Caco-2 (cell line): ENCODE data around the gene AOPEP. TPM values are rescaled to one million over a fixed set of nuclear protein-coding genes. Genes with fewer than 3 reads are reported as not detected.
A peak's percentile ranks its signal among the peaks of the same experiment; 100 is the strongest.

Experiments
- BruUV-seq: library from RNA; stranded (reverse); fragments of 400-500 nt; replicated peaks from 2 replicates; lab custom pipeline; 2021; lab: Mats Ljungman, UMichigan
- CTCF ChIA-PET: fragments of 300-600 bp; sonication (Branson Sonifier 250); formaldehyde crosslinking; loops from one replicate; lab custom pipeline; 2022; ENCODE audit warnings: antibody characterized with exemption; lab: Charles Lee
- POLR2A ChIA-PET: fragments of 300-600 bp; sonication (Branson Sonifier 250); formaldehyde crosslinking; loops from one replicate; lab custom pipeline; 2022; ENCODE audit warnings: antibody characterized with exemption; lab: Charles Lee
- DNase-seq, 2 experiments: peaks; one replicate each; pipeline versions ENCODE4 v3.0.0 to v3.0.0-alpha.2; 2020 to 2022
- H3K27me3 ChIP-seq: replicated peaks from 2 replicates; pipeline ENCODE4 v1.6.0; 2011; ENCODE audit warnings: low read length; ENCODE audit not compliant: control insufficient read depth, insufficient read depth
- H3K36me3 ChIP-seq: 2 replicates; pipeline ENCODE4 v1.5.1; 2011; ENCODE audit warnings: low read length; ENCODE audit not compliant: control insufficient read depth, insufficient read depth
- H3K4me1 ChIP-seq: fragments of 250-450 bp; sonication (Bioruptor Pico); 2 replicates; pipeline ENCODE4 v1.5.1; 2020; ENCODE audit warnings: mild to moderate bottlenecking
- H3K4me3 ChIP-seq: 2 replicates; pipeline ENCODE4 v1.5.1; 2011; ENCODE audit warnings: low read depth, mild to moderate bottlenecking, control low read depth, low read length
- H3K9me3 ChIP-seq: fragments of 250-450 bp; sonication (Bioruptor Pico); 2 replicates; pipeline ENCODE4 v1.5.1; 2020; ENCODE audit warnings: mild to moderate bottlenecking, moderate library complexity
- H3K27ac Mint-ChIP-seq: one replicate; pipeline ENCODE4 v1.8.0; 2022; ENCODE audit warnings: mixed read lengths; ENCODE audit not compliant: unreplicated experiment
- H3K27me3 Mint-ChIP-seq: one replicate; pipeline ENCODE4 v1.8.0; 2022; ENCODE audit warnings: mixed read lengths; ENCODE audit not compliant: insufficient read depth, unreplicated experiment
- H3K36me3 Mint-ChIP-seq: one replicate; pipeline ENCODE4 v1.8.0; 2022; ENCODE audit warnings: mild to moderate bottlenecking, mixed read lengths; ENCODE audit not compliant: insufficient read depth, unreplicated experiment
- H3K4me1 Mint-ChIP-seq: one replicate; pipeline ENCODE4 v1.8.0; 2022; ENCODE audit warnings: low read depth, mixed read lengths; ENCODE audit not compliant: unreplicated experiment
- H3K4me3 Mint-ChIP-seq: one replicate; pipeline ENCODE4 v1.8.0; 2022; ENCODE audit warnings: mild to moderate bottlenecking, moderate library complexity, mixed read lengths; ENCODE audit not compliant: unreplicated experiment
- H3K9me3 Mint-ChIP-seq: one replicate; pipeline ENCODE4 v1.8.0; 2022; ENCODE audit warnings: mixed read lengths; ENCODE audit not compliant: unreplicated experiment
- CTCF ChIP-seq, 2 experiments: fragments of 200-600 bp in 1 of 2; IDR thresholded peaks; 1 replicate in 1 of 2; 2 replicates in 1 of 2; pipeline versions ENCODE4 v1.5.1 to v1.8.0; 2011 to 2022; ENCODE audit warnings: antibody characterized with exemption in 1 of 2, control low read depth in 1 of 2, inconsistent platforms in 1 of 2, low read depth in 1 of 2, low read length in 1 of 2, mild to moderate bottlenecking in 1 of 2, moderate library complexity in 1 of 2; ENCODE audit not compliant: insufficient read depth in 1 of 2, severe bottlenecking in 1 of 2, unreplicated experiment in 1 of 2
- intact Hi-C: fragments of 100-400 bp; cut with micrococcal nuclease; formaldehyde crosslinking; loops from one replicate; pipeline ENCODE4 v1.10.0; 2022; ENCODE audit not compliant: unreplicated experiment
- total RNA-seq: library from RNA; stranded (reverse); gene quantifications from 2 replicates; pipeline ENCODE4 v1.2.3, GENCODE V29; 2022

AOPEP gene
- total RNA-seq, 1 experiment from 2014 or later: 63.3 TPM

DNA sequence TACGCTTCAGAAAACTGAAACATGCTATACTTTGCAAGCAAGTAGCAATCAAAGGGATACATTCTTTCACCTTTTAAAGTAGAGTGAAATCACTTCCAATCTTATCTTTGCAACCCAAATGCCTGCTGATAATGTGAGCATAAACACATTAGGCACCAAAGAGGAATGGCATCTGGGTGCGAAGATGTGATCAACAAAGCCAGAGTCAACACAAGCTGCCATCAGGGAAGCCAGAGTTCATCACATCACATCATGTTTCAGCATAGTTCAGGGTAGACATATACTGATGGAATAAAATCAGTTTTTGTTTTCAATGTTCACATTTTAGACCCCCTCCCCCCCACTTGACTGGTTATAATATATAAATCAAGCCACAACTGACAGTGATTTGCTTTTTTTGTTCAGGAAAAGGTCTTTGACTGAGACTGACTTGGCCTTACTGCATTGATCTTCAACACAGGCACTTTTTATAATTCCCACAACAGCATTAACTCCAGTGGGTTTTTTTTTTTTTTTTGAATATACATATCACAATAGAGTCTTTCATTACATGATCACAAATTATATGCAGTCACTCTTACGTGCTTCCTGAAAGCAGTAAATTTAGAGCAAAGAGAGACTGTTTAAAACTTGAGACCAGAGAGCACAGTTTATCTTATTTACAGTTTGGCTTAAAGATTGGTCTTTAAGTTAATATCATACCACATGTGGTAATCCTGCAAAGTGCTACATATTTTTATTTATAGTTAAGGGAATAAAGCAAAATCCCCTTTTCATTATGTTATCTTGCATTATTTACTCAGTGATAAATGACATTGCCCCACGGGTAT is 20.3 kb downstream of the AOPEP start:
- BruUV-seq: no TSS peak
- intact Hi-C loops: loop anchor here (1.0 kb wide), 1 partner anchor 54 kb away; no protein-coding TSS in a partner anchor
- H3K27me3 ChIP-seq: no peaks in the 10 kb centered on the region
- Mint-ChIP-seq H3K4me3 (peak overlapping the region; percentile 33), H3K9me3 (peaks cover 20% of the 10 kb centered on the region), H3K36me3 (peaks cover 38% of the 10 kb centered on the region), H3K4me1 (peaks cover 14% of the 10 kb centered on the region), H3K27ac (peak overlapping the region; percentile 15), H3K27me3 (no peaks in the 10 kb centered on the region)
- no peak overlapping the region for H3K4me3 ChIP-seq
- H3K36me3 ChIP-seq: no peaks in the 10 kb centered on the region
- ChIA-PET POLR2A (no interaction called here), CTCF (no interaction called here)
- peaks cover 29% of the 10 kb centered on the region for H3K4me1 ChIP-seq
- no peak for TF ChIP-seq CTCF (IDR thresholded peaks at IDR 0.05; ENCODE audit: insufficient read depth in 1 of 2, low read depth in 1 of 2, low read length in 1 of 2, severe bottlenecking in 1 of 2, unreplicated experiment in 1 of 2)
- H3K9me3 ChIP-seq: no peaks in the 10 kb centered on the region
- DNase-seq: peak; percentile 46 to 73

DNA sequence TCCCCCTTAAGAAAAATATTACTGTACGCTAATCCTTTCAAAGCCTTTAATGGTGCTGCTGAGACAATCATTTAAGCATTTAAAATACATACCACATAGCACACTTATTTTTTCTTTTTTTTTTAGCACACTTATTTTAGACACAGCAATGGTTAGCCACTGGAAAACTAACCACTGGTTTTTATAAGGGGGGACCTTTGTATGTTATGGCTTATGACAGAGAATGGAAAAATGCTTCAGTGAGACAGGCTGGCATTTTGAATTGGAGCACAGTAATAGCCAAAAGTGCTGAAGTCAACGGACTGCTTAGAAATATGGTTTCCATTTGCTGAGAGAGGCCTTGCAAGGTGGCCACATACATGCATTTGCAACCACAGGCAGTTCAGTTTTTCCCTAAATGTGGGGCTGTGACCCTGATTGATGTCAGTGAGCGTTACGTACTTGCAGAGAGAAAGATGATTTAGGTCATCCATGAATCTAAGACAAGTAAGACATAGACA is 28.5 kb downstream of the AOPEP start:
- no peaks in the 10 kb centered on the region for H3K27me3 ChIP-seq
- no peak for DNase-seq
- Mint-ChIP-seq H3K27ac (no peak overlapping the region), H3K4me1 (no peaks in the 10 kb centered on the region), H3K4me3 (no peak overlapping the region), H3K36me3 (peaks cover 10% of the 10 kb centered on the region), H3K27me3 (no peaks in the 10 kb centered on the region), H3K9me3 (no peaks in the 10 kb centered on the region)
- no peaks in the 10 kb centered on the region for H3K9me3 ChIP-seq
- H3K36me3 ChIP-seq: no peaks in the 10 kb centered on the region
- H3K4me3 ChIP-seq: no peak overlapping the region
- ChIA-PET POLR2A (no interaction called here), CTCF (no interaction called here)
- no peaks in the 10 kb centered on the region for H3K4me1 ChIP-seq
- intact Hi-C loops: no loop called here
- no TSS peak for BruUV-seq
- no peak for TF ChIP-seq CTCF (IDR thresholded peaks at IDR 0.05; ENCODE audit: insufficient read depth in 1 of 2, low read depth in 1 of 2, low read length in 1 of 2, severe bottlenecking in 1 of 2, unreplicated experiment in 1 of 2)

GRCh38 chr9:94757158-94757557 is 30.7 kb downstream of the AOPEP start:
- Histone ChIP-seq H3K9me3 (no peaks in the 10 kb centered on the region), H3K27me3 (no peaks in the 10 kb centered on the region), H3K4me1 (no peaks in the 10 kb centered on the region), H3K4me3 (no peak overlapping the region), H3K36me3 (no peaks in the 10 kb centered on the region; the same call in 1 of the 2 replicates)
- H3K4me1 Mint-ChIP-seq: no peaks in the 10 kb centered on the region
- H3K27me3 Mint-ChIP-seq: no peaks in the 10 kb centered on the region
- H3K36me3 Mint-ChIP-seq: peaks cover 6% of the 10 kb centered on the region
- DNase-seq: no peak
- intact Hi-C loops: no loop called here
- no peak for TF ChIP-seq CTCF (IDR thresholded peaks at IDR 0.05; ENCODE audit: insufficient read depth in 1 of 2, low read depth in 1 of 2, low read length in 1 of 2, severe bottlenecking in 1 of 2, unreplicated experiment in 1 of 2)
- POLR2A ChIA-PET: no interaction called here
- no peaks in the 10 kb centered on the region for H3K9me3 Mint-ChIP-seq
- H3K27ac Mint-ChIP-seq: no peak overlapping the region
- BruUV-seq: no TSS peak
- CTCF ChIA-PET: no interaction called here
- H3K4me3 Mint-ChIP-seq: no peak overlapping the region
